Stimulated activated CD4-positive, alpha-beta T cell treated with anti-CD3 and anti-CD28 coated beads, Interleukin-15, amount 100 ng/mL, for 1 hour (primary cell): ENCODE data around the gene PLAAT3.
A peak's percentile ranks its signal among the peaks of the same experiment; 100 is the strongest.
"Not testable (repeated sequence)": the region's sequence is repeated elsewhere in the genome, so short reads cannot be mapped to it uniquely, and the experiment has no call there.

Experiments used
- DNase-seq, 2 donors: peaks; one replicate each; pipeline ENCODE4 v3.0.0-alpha.2; 2020; ENCODE audit warnings: low read depth in 1 of 2, low spot score in 1 of 2

PLAAT3 gene

DNA sequence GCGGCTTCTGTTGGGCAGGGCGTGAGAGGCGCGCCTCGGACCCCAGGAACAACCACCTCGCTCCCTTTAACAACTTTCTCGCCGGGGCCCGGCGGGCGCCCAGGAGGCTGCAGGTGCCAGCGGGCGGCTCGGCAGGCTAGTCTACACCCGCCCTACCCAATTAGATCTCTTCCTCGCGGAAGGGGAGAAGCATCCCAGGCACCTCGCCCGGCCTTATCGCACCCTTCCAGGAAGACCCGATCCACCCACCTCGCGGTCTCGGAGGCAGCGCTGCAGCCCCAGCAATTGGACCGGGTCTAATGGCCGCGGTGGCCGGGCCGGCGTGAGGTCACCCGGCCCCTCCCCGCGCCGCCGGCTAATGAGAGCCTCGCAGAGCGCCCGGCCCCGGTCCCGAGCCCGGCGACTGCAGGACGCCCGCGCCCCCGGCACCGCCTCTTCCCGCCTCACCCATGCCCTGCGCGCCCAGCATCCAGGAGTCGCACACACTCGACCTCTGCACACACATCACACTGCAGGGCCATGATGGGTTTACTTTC, at the start of gene PLAAT3:
TSS of gene PLAAT3 (minus strand) at position 298 of the 536 bp plus-strand sequence. CDS start 419 bp downstream, outside the sequence.
- DNase-seq: no peak

DNA sequence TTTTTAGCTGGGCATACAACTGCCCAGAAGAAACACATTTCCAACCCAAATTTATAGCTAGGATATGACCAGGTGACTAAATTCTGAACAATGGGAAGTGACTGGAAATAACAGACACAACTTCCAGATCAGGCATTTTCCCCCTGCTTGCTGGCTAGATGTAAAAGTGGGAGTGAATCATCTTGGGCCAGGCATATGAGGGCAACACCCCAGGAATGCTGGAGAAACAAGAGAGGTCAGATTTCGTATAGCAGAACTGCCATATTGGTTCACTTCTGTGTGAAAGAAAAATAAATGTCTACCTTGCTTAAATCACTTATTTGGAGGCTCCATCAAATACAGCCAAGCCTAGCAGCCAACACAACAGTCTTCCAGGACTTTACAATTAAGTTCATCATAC, 49.6 kb upstream of the PLAAT3 start:
- no peak for DNase-seq

DNA sequence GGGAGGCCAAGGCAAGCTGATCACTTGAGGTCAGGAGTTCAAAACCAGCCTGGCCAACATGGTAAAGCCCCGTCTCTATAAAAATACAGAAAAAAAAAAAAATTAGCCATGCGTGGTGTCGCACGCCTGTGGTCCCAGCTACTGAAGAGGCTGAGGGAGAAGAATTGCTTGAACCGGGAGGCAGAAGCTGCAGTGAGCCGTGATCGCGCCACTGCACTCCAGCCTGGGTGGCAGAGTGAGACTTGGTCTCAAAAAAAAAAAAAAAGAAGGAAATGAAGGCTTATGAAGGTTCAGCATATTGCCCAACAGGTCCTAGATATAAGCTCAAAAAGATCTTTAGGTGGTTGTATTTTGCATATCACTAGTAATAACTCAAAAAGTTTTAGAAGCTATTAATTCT, 46.7 kb upstream of the PLAAT3 start:
- DNase-seq: no peak

DNA sequence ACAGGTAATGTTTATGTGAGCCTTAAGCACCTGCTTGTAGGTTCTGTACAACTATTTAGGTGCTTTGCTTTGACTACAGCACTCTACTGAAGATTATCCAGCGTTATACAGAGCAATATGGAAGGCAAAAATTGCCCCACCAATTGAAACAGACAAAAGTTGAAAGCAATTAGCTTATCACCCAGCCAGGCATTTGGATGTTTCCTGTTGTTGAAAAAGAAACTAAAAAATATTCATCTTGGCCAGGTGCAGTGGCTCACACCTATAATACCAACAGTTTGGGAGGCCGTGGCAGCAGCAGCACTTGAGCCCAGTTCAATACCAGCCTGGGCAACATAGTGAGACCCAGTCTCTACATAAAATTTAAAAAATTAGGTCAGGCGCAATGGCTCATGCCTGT, 38.4 kb upstream of the PLAAT3 start:
- no peak for DNase-seq

DNA sequence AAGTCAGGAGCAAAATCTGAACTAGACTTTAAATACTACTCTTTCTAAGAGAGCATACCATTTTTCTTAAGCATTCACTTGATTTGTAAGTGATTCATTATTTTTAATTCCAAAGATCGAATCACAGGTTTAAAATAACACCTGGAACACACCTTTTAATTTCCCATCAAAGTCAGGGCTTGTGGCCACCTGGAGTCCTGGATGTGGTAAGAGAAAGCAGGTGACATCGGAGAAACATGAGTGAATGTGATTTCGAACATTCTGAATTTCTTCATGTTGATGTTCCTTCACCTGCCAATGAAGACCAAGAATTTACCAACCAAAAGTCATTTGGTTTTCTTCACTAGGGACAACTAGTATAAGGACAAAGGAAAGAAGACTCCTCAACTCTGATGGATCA, 29.0 kb upstream of the PLAAT3 start:
- no peak for DNase-seq

DNA sequence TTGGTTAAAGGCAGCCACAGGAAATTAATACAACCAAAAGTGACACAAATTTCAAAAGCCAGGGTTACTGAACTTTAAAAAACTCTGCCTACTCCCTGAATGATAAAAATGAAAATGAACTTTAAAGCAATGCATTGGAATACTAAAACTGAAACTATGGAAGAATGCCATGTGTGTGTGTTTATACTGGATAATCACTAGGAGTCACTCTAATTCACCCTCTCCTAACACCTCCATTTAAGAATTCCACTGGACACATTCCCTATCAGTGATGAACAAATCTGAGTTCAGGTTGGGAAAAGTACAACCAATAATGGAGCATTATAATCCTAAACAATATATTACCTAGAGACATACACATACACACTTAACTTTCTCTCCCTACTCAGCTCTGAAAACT, 27.5 kb upstream of the PLAAT3 start:
- no peak for DNase-seq

DNA sequence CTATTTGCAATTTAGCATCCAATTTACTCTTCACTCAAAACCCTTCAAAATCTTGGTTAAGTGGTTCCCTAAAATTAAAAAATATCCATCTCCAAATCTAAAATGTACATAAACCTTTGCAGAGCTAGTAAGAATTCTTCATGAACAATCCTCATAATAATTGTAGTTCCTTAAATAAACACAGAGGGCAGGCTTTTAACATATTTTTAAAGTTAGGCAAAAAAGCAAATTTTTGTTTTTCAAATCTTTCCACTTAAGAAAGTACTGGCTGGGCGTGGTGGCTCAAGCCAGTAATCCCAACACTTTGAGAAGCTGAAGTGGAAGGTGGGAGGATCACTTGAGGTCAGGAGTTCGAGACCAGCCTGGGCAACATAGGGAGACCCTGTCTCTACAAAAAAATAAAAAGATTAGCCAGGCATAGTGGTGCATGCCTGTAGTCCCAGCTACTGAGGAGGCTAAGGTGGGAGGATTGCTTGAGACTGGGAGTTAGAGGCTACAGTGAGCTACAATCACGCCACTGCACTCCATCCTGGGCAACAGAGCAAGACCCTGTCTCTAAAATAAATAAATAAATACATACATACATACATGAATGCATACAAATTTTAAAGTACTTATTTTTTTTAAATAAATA, 25.1 kb upstream of the PLAAT3 start:
- DNase-seq: no peak

DNA sequence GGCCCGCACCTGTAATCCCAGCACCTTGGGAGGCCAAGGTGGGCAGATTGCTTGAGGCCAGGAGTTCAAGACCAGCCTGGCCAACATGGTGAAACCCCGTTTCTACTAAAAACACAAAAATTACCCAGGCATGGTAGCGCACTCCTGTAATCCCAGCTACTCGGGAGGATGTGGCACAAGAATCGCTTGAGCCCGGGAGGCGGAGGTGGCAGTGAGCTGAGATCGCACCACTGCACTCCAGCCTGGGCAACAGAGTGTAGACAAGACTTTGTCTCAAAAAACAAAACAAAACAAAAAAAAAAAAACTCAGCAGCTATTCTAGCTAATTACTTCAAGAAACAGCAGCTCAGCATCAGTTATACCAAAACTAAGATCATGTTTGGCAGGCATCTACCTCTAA, 24.2 kb upstream of the PLAAT3 start:
- DNase-seq: not testable (repeated sequence)

DNA sequence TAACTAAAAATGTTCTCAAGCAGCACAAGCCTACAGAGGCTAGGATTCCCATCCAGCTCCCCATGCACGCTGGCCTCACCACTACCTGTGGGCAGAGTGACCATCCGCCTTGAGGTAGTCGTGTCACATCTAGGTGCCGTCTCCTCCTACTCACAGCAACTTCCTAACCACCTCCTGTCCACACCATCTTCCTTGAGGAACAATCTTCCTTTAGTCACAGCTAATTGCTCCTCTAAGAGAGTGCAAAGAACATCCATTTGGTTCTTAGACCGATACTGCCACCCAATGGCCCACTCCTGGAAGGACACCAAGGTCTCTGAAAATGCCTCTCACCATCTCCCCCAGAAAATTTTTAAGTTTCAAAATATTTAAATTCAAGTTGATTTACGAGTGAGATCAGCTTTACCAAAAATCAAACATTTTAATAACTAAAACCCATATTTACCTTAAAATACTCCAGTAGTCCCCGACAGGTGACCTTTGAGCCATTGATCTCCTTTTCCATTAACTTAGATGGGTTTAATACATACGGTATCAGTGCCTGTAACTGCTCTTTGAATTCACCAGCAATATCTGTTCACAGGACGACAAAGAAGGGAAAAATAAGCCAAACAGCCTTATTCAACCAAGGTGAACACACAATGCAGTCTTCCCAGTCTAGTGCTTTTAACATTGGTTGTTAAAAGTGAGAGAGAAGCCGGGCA, 21.7 kb upstream of the PLAAT3 start:
- DNase-seq: peak; percentile 21 to 40

DNA sequence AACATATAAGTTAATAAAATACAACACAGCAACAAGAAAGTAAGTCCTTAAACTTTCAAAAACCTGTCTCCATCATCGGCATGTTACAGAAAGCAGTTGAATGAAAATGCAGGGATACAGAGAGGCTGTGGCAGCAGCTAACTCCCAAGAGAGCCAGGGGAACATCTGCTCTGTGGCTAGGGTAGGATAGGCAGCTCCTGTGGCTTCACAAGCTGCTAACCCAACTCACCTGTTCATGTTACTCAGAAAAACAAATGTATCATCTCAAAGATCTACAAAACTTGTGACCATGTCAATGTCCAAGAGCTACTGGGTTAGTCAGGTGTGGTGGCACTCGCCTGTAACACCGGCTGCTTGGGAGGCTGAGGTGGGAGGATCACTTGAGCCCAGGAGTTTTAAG, 15.2 kb upstream of the PLAAT3 start:
- DNase-seq: no peak

DNA sequence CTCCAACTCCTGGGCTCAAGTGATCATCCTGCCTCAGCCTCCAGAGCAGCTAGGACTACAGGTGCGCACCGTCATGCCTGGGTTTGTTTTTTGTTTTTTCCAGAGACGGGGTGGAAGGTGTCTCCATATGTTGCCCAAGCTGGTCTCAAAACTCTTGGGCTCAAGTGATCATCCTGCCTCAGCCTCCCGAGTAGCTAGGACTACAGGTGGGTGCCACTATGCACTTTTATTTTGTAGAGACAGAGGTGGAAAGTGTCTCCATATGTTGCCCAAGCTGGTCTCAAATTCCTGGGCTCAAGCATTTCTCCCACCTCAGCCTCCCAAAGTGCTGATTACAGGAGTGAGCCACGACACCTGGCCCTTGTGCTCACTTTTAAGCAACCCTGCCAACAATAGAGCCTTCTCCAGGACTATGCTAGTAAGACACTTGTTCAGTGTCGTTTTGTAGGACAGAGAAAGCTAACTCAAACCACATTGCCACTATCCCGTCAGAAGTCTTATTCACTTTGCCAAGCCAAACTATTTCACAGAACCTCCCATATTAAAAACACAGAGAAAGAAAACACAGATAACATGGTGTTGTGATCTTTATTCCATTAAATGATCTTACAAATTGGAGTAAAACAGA, 9.4 kb upstream of the PLAAT3 start:
- no peak for DNase-seq

DNA sequence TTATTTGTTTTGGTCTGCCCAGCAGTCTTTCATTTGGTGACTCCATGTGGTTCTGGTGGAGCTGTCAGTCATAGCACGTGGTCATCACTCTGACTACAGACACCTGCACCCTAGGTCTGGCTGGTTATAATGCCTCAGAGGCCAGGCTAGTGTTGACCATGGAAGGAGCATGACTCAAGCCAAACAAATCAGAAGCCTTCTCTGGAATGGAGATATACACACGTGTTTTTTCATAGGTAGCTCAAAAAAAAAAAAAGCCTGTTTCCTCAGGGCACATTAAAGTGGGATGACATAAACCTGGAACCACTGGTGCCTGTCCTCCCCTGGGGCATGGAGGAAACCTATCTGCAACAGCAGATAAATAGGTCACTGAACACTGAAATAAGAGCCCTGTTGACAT, 8.1 kb upstream of the PLAAT3 start:
- no peak for DNase-seq

DNA sequence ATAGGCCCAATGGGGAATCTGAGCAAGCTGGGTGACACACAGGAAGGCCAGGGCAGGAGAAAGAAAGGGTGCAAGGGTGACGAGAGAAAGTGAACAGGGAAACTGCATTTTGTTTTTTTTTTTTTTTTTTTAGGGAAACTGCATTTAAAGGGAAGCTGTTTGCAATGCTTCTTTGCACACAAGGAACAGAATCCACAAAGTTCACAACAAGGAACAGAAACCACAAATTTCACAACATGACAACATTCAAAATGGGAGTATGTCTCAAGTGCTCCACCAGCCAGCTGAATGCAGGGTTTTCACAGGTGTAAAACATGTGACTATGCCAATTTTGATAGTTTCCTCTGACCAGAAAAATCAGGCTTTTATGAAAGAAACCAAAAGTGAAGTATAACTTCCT, 6.8 kb upstream of the PLAAT3 start:
- DNase-seq: no peak

DNA sequence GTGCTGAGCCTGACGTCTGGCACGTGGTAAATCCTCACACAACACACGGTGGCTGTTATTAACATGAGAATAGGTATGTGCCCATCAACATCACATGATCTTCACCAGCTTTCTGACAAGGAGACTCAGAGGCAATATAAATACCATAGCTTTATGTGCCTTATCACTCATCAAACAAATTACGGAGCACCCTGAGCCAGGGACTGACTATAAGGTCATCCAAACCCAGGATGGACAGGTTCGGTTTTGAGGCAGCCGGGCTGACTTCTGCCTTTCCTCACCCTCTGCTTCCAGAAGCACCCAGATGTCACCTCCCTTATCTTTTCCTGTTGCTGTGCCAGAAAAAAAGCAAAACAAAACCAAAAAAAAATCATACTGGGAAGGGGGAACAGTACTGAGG, 5.7 kb upstream of the PLAAT3 start:
- DNase-seq: no peak

DNA sequence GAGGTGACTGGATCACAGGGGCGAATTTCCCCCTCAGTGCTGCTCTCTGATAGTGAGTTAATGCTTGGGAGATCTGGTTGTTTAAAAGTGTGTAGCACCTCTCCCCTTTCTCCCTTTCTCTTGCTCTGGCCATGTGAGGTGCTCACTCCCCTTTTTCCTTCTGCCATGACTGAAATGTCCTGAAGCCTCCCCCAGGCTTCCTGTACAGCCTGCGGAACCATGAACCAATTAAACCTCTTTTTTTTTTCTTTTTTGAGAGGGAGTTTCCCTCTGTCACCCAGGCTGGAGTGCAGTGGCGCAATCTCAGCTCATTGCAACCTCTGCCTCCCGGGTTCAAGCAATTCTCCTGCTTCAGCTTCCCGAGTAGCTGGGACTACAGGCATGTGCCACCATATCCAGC, 3.5 kb upstream of the PLAAT3 start:
- not testable (repeated sequence) for DNase-seq

DNA sequence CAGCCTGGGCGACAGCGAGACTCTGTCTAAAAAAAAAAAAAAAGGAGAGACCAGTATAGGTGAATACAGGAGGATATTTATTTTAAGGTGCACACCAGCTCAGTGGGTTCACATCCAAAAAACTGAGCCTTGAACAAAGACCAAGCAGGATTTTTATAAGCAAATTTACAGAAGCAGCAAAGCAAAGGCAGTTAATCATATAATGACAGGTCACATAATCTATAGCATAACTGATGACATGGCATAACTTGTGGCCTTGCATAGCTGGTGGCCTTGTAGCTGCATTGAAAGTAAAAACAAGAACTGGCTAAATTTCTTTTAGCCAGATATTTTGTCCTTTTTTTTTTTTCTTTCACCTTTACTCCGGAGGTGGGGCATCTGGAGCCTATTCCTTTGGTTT, 2.7 kb upstream of the PLAAT3 start:
- DNase-seq: no peak

DNA sequence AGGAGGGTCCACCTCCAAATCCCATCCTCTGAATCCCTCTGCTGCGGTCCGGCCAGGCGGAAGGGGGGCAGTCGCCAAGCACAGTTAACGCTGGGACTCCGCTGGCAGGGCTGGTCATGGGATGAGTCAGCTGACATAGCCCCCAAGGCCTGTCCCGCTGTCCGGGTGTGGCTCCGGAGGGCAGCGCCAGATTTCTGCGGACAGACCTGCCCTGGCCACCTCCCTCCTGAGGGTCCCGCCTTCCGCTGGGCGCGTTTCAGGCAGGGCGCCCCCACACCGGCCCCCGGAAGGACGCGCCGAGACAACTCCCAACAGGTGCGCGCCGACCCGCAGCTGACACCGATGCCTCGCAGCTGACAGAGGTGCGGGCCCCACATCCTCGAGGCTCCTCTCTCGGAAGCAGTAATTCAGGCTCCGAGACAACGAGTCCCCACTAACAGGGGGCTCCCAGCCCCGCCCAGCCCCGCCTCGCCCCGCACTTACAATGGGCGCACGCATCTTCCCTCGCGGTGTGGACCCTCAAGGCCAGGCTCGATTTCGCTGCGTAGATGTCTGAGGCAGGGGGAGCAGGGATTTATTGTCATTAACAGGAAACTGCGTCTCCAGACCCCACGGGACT, 607 bp downstream of the PLAAT3 start:
- DNase-seq: no peak

DNA sequence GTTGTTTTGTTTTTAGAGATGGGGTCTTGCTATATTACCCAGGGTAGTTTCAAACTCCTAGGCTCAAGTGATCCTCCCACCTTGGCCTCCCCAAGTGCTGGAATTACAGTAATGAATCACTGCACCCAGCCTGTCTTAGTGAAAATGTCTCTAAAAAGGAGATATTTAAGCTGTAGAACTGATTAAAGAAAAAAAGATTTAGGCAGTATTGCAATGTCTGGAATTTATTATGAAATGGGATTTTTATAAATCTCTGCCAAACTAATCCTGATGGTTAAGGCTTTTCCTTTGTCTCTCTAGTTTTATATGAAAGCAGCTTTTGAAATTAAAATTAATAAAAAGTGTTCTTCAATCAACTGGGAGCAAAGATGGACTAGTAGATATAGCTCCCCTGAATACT, 2.1 kb downstream of the PLAAT3 start:
- DNase-seq: no peak

DNA sequence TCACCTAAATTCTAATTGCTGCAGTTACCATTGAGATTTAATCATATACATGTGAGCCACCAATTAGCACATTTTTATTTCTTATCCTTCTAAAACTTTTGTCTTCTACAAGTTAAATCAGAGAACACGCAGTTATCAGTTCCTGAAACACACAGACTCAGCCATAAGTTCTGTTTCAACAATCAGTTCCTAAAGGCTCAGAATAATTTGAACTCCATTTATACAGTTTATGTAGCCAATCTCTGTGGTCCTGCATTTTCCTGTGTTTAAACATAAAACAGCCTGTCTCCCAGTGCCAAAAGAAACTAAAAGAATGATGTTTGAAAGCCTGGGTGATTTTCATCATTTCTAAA, 2.9 kb downstream of the PLAAT3 start:
- DNase-seq: no peak

DNA sequence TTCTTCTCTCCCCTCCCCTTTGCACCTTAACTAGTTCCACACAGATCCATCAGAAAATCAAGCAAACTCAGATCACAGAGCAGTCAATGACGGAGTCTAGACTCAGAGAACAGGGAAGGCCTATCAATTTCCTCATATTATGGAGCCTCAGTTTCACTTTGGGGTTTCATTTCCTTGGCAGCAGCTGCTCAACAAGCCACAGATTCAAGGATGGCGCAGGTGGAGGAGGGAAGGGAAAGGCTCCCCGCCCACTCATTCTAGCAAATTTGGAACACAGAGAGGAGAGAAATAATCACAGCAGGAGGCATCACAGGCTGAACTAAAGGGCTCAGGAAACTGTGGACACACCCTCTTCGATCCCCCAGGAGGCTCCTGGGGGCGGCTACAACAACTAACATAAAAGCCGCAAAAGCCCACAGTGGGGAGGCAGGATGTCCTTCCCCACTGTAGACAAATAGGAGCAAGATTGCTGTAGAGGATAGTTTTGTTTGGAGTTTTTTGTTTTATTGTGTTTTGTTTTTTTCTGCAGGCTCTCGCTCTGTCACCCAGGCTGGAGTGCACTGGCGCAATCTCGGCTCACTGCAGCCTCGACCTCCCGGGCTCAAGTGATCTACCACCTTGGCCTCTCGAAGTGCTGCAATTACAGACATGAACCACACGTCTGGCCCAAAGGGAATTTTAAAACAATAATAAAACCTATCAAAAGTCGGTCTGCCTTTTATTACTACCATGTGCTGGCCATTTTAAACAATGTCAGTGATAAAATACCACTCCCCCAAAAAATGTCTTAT, 3.4 kb downstream of the PLAAT3 start:
- no peak for DNase-seq

DNA sequence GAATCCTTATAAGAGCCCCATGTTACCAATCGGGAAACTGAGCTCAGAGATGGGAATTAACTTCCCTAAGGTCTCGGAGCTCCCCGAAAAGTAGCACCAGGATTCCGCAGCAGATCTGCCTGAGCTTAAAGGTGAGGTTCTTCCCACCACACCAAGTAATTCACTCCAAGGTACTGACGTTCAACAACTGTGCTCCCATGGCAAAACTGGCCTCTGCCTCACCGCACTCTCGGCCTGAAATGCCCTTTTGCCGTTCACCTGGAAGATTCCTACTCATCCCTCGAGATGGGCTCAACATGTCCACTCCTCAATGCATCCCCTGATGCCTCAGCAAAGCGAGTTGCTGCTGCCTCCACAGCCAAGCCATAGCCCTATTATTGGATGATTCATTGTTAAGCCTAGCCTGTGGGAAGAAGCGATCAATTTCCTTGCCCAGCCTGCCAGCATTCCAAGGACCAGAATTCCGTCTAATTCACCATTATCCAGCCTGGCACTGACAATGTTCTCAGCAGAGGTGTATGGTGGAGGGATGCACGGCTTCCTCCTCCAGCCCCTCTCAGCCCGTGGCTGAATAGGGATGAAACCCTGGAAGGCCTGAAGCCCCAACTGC, 4.2 kb downstream of the PLAAT3 start:
- DNase-seq: no peak
